ENCODE data around the gene RPS25.
A peak's percentile ranks its signal among the peaks of the same experiment; 100 is the strongest.

DNA sequence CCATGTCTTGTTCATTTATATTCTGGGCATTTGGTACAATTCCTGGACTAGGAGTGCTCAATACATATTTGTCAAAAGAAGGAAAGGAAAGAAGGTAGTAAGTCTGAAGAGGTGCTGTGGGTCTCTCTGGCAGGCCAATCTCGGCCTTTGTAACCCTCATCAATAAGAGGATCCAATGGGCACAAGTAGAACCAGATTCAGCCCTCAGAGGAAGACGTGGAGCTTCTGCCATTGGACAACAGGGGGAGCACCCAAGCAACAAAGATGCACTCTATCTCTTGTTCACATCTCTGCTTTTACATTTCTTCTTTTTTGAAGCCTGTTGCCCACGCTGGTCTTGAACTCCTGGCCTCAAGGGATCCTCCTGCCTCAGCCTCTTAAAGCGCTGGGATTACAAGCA is 47.2 kb upstream of the RPS25 start:
- TF ChIP-seq, protein P1, sequence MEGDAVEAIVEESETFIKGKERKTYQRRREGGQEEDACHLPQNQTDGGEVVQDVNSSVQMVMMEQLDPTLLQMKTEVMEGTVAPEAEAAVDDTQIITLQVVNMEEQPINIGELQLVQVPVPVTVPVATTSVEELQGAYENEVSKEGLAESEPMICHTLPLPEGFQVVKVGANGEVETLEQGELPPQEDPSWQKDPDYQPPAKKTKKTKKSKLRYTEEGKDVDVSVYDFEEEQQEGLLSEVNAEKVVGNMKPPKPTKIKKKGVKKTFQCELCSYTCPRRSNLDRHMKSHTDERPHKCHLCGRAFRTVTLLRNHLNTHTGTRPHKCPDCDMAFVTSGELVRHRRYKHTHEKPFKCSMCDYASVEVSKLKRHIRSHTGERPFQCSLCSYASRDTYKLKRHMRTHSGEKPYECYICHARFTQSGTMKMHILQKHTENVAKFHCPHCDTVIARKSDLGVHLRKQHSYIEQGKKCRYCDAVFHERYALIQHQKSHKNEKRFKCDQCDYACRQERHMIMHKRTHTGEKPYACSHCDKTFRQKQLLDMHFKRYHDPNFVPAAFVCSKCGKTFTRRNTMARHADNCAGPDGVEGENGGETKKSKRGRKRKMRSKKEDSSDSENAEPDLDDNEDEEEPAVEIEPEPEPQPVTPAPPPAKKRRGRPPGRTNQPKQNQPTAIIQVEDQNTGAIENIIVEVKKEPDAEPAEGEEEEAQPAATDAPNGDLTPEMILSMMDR (IDR thresholded peaks at IDR 0.05; ENCODE audit: low read depth, low read length, missing input control): peak; percentile 21
- TF ChIP-seq TAF1 (conservative IDR thresholded peaks at IDR 0.05) (no peak), GABPA (IDR thresholded peaks at IDR 0.05 in 1 of 2, conservative IDR thresholded peaks at IDR 0.05 in 1 of 2) (no peak)
- TF ChIP-seq, protein P2, sequence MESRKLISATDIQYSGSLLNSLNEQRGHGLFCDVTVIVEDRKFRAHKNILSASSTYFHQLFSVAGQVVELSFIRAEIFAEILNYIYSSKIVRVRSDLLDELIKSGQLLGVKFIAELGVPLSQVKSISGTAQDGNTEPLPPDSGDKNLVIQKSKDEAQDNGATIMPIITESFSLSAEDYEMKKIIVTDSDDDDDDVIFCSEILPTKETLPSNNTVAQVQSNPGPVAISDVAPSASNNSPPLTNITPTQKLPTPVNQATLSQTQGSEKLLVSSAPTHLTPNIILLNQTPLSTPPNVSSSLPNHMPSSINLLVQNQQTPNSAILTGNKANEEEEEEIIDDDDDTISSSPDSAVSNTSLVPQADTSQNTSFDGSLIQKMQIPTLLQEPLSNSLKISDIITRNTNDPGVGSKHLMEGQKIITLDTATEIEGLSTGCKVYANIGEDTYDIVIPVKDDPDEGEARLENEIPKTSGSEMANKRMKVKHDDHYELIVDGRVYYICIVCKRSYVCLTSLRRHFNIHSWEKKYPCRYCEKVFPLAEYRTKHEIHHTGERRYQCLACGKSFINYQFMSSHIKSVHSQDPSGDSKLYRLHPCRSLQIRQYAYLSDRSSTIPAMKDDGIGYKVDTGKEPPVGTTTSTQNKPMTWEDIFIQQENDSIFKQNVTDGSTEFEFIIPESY (IDR thresholded peaks at IDR 0.05): no peak
- TF ChIP-seq, protein P3, sequence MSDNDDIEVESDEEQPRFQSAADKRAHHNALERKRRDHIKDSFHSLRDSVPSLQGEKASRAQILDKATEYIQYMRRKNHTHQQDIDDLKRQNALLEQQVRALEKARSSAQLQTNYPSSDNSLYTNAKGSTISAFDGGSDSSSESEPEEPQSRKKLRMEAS (IDR thresholded peaks at IDR 0.05): no peak
